Trophoblast cell (in vitro differentiated cells and primary cell): ENCODE measurements around the gene IL1R2.

Source experiments
- DNase-seq, 2 donors: peaks; one replicate each; pipeline ENCODE4 v3.0.0-alpha.2; 2016
- H2AFZ ChIP-seq: 2 replicates; pipeline ENCODE4 v1.6.1; 2013; ENCODE audit warnings: low read length, moderate library complexity, mild to moderate bottlenecking; ENCODE audit not compliant: insufficient read depth, poor library complexity
- H2AK5ac ChIP-seq: 2 replicates; pipeline ENCODE4 v1.6.1; 2013; ENCODE audit warnings: mild to moderate bottlenecking, low read length
- H2BK120ac ChIP-seq: 2 replicates; pipeline ENCODE4 v1.6.1; 2013; ENCODE audit warnings: low read length, mild to moderate bottlenecking, moderate library complexity; ENCODE audit not compliant: insufficient read depth, poor library complexity
- H2BK12ac ChIP-seq: 2 replicates; pipeline ENCODE4 v1.6.1; 2013; ENCODE audit warnings: mild to moderate bottlenecking, low read length, moderate library complexity
- H2BK5ac ChIP-seq: 2 replicates; pipeline ENCODE4 v1.6.1; 2013; ENCODE audit warnings: low read length, low read depth, moderate library complexity, mild to moderate bottlenecking; ENCODE audit not compliant: poor library complexity
- H3K14ac ChIP-seq: 2 replicates; pipeline ENCODE4 v1.6.1; 2013; ENCODE audit warnings: mild to moderate bottlenecking, low read length
- H3K18ac ChIP-seq: 2 replicates; pipeline ENCODE4 v1.6.1; 2013; ENCODE audit warnings: mild to moderate bottlenecking, low read length
- H3K23ac ChIP-seq: 2 replicates; pipeline ENCODE4 v1.6.1; 2013; ENCODE audit warnings: low read length
- H3K27ac ChIP-seq: 2 replicates; pipeline ENCODE4 v1.5.1; 2013; ENCODE audit warnings: low read depth, mild to moderate bottlenecking, inconsistent platforms, low read length, moderate library complexity
- H3K27me3 ChIP-seq: 2 replicates; pipeline ENCODE4 v1.6.1; 2013; ENCODE audit warnings: inconsistent platforms, mild to moderate bottlenecking, low read length, moderate library complexity; ENCODE audit not compliant: insufficient read depth
- H3K36me3 ChIP-seq, 2 experiments: 1 replicate in 1 of 2; 2 replicates in 1 of 2; pipeline ENCODE4 v1.6.1; 2013; ENCODE audit warnings: low read length in 2 of 2, mild to moderate bottlenecking in 2 of 2, moderate library complexity in 1 of 2; ENCODE audit not compliant: insufficient read depth in 2 of 2, control insufficient read depth in 1 of 2
- H3K4ac ChIP-seq: 2 replicates; pipeline ENCODE4 v1.6.1; 2013; ENCODE audit warnings: low read depth, mild to moderate bottlenecking, low read length, moderate library complexity
- H3K4me1 ChIP-seq, 2 experiments: 1 replicate in 1 of 2; 2 replicates in 1 of 2; pipeline ENCODE4 v1.6.1; 2013; ENCODE audit warnings: low read length in 2 of 2, mild to moderate bottlenecking in 2 of 2, moderate library complexity in 1 of 2; ENCODE audit not compliant: insufficient read depth in 2 of 2, control insufficient read depth in 1 of 2
- H3K4me2 ChIP-seq: 2 replicates; pipeline ENCODE4 v1.6.1; 2013; ENCODE audit warnings: inconsistent platforms, mild to moderate bottlenecking, low read length, moderate library complexity
- H3K4me3 ChIP-seq: 2 replicates; pipeline ENCODE4 v1.5.1; 2013; ENCODE audit warnings: mild to moderate bottlenecking, low read depth, low read length, inconsistent platforms
- H3K79me1 ChIP-seq: one replicate; pipeline ENCODE4 v1.6.1; 2013; ENCODE audit warnings: low read length
- H3K79me2 ChIP-seq: 2 replicates; pipeline ENCODE4 v1.6.1; 2013; ENCODE audit warnings: low read length, mild to moderate bottlenecking; ENCODE audit not compliant: control insufficient read depth, insufficient read depth, poor library complexity
- H3K9ac ChIP-seq: 2 replicates; pipeline ENCODE4 v1.6.1; 2013; ENCODE audit warnings: mild to moderate bottlenecking, low read length
- H3K9me3 ChIP-seq: 2 replicates; pipeline ENCODE4 v1.6.1; 2013; ENCODE audit warnings: low read depth, mild to moderate bottlenecking, control low read depth, inconsistent platforms, low read length; ENCODE audit not compliant: insufficient read depth
- H4K12ac ChIP-seq: 2 replicates; pipeline ENCODE4 v1.6.1; 2013; ENCODE audit warnings: low read depth, mild to moderate bottlenecking, low read length, moderate library complexity
- H4K8ac ChIP-seq: 2 replicates; pipeline ENCODE4 v1.6.1; 2013; ENCODE audit warnings: low read depth, mild to moderate bottlenecking, low read length, moderate library complexity
- H4K91ac ChIP-seq: one replicate; pipeline ENCODE4 v1.6.1; 2013; ENCODE audit warnings: low read depth, mild to moderate bottlenecking, low read length, moderate library complexity
- WGBS: extraction: QIAGEN DNeasy Blood & Tissue Kit; methylation state at CpG from one replicate; pipeline ENCODE4 v1.1.7; 2013; ENCODE audit warnings: missing lambda C conversion rate; ENCODE audit not compliant: insufficient read length, insufficient coverage; ENCODE audit errors: extremely low coverage; 5-methylcytosine and 5-hydroxymethylcytosine counted together

IL1R2 gene

GRCh38 chr2:102045697-102046096 is 53.9 kb downstream of the IL1R2 start:
- Histone ChIP-seq H2AK5ac (peak overlapping the region; percentile 24), H4K12ac (no peak overlapping the region), H3K79me1 (peaks cover 22% of the 10 kb centered on the region), H4K8ac (peak overlapping the region; percentile 25), H2BK120ac (peak overlapping the region; percentile 77), H3K18ac (no peak overlapping the region), H3K14ac (peak overlapping the region; percentile 59), H3K9me3 (no peaks in the 10 kb centered on the region), H2BK12ac (peak overlapping the region; percentile 64), H3K79me2 (no peaks in the 10 kb centered on the region), H3K27ac (peak overlapping the region; percentile 50), H4K91ac (peak overlapping the region; percentile 87), H3K27me3 (no peaks in the 10 kb centered on the region), H3K4me2 (no peak overlapping the region), H2AFZ (peak overlapping the region; percentile 47), H3K4ac (peak overlapping the region; percentile 43), H3K9ac (no peak overlapping the region), H3K36me3 (no peaks in the 10 kb centered on the region), H3K23ac (no peak overlapping the region), H3K4me1 (peaks cover 16 to 20% of the 10 kb centered on the region in 2 experiments), H3K4me3 (no peak overlapping the region), H2BK5ac (peak overlapping the region; percentile 31)
- WGBS: no CpG with 5 or more reads among the region's 6 CpGs
- peak in 1 of 2 donors; percentile 61 for DNase-seq

GRCh38 chr2:102046135-102046986 is 54.6 kb downstream of the IL1R2 start:
- Histone ChIP-seq H2BK5ac (peak overlapping the region; percentile 50), H3K14ac (peak overlapping the region; percentile 59), H3K36me3 (no peaks in the 10 kb centered on the region), H3K23ac (no peak overlapping the region), H3K4me2 (no peak overlapping the region), H3K4me3 (no peak overlapping the region), H2BK12ac (peak overlapping the region; percentile 61), H3K27ac (peak overlapping the region; percentile 50), H4K8ac (peak overlapping the region; percentile 25), H4K91ac (peak overlapping the region; percentile 87), H3K79me1 (peaks cover 22% of the 10 kb centered on the region), H2AFZ (no peak overlapping the region), H3K9ac (no peak overlapping the region), H2BK120ac (peak overlapping the region; percentile 77), H3K27me3 (no peaks in the 10 kb centered on the region), H2AK5ac (peak overlapping the region; percentile 7), H3K9me3 (no peaks in the 10 kb centered on the region), H3K79me2 (no peaks in the 10 kb centered on the region), H4K12ac (no peak overlapping the region), H3K4ac (peak overlapping the region; percentile 43), H3K18ac (no peak overlapping the region), H3K4me1 (peaks cover 18 to 23% of the 10 kb centered on the region in 2 experiments)
- no CpG with 5 or more reads among the region's 9 CpGs for WGBS
- no peak for DNase-seq

GRCh38 chr2:102048465-102048864 is 56.7 kb downstream of the IL1R2 start:
- no CpG with 5 or more reads among the region's 8 CpGs for WGBS

GRCh38 chr2:102049756-102050443 is 58.1 kb downstream of the IL1R2 start:
- Histone ChIP-seq H3K4me2 (no peak overlapping the region), H3K4me3 (no peak overlapping the region), H3K18ac (no peak overlapping the region), H3K36me3 (no peaks in the 10 kb centered on the region), H4K12ac (no peak overlapping the region), H2BK120ac (no peak overlapping the region), H2AFZ (no peak overlapping the region), H3K79me1 (peaks cover 12% of the 10 kb centered on the region), H3K79me2 (no peaks in the 10 kb centered on the region), H4K91ac (no peak overlapping the region), H2BK5ac (no peak overlapping the region), H3K4ac (no peak overlapping the region), H3K9me3 (no peaks in the 10 kb centered on the region), H4K8ac (no peak overlapping the region), H3K9ac (no peak overlapping the region), H2BK12ac (peak overlapping the region; percentile 42), H3K23ac (no peak overlapping the region), H3K27me3 (no peaks in the 10 kb centered on the region), H3K27ac (no peak overlapping the region), H2AK5ac (no peak overlapping the region), H3K4me1 (peaks cover 14% of the 10 kb centered on the region in 2 experiments), H3K14ac (no peak overlapping the region)
- no peak for DNase-seq
- WGBS: no CpG with 5 or more reads among the region's 10 CpGs

More at GRCh38 chr2:102048465-102048864, 56.7 kb downstream of the IL1R2 start:
- Histone ChIP-seq H2AK5ac (no peak overlapping the region), H3K27me3 (no peaks in the 10 kb centered on the region), H3K14ac (no peak overlapping the region), H3K4me1 (peaks cover 14% of the 10 kb centered on the region in 2 experiments), H3K79me2 (no peaks in the 10 kb centered on the region), H4K91ac (peak overlapping the region; percentile 60), H3K23ac (no peak overlapping the region), H2BK120ac (no peak overlapping the region), H3K4me2 (no peak overlapping the region), H3K9ac (no peak overlapping the region), H2BK5ac (no peak overlapping the region), H3K36me3 (no peaks in the 10 kb centered on the region), H4K8ac (no peak overlapping the region), H3K18ac (no peak overlapping the region), H3K9me3 (no peaks in the 10 kb centered on the region), H3K79me1 (peaks cover 12% of the 10 kb centered on the region), H3K4ac (no peak overlapping the region), H3K27ac (no peak overlapping the region), H3K4me3 (no peak overlapping the region), H2BK12ac (no peak overlapping the region), H2AFZ (no peak overlapping the region), H4K12ac (no peak overlapping the region)
- no peak for DNase-seq
